Measurements from ENCODE around the gene HES6.

DNA sequence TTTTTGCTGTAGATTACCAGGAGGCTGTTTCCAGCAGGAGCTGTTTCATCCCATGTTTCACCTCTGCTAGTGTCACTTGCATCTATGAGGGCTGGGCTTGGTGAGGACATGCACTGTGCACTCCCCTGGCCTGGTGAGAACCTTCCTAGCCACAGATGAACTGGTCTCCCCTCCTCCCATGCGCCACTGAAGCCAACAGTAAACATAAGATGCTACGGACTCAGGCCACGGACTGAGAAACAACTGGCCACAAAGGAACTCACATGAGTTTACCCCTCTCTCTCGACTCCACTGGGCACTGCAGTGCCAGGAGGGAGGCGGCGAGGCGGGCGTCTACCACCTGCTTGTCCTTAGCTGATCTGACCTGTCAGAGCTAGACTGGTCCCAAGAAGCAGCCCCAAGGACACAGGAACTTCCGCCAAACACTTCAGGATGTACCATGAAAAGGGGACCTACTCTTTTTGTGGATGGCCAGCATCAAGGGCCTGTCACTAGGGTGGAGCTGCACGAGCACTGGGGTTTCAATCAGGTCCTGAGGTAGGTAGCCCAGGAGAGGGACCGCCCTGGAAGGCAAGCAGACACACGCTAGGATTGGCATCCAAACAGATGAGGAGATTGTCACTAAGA lies 22.8 kb upstream of the HES6 start:
- TF ChIP-seq, protein P1, sequence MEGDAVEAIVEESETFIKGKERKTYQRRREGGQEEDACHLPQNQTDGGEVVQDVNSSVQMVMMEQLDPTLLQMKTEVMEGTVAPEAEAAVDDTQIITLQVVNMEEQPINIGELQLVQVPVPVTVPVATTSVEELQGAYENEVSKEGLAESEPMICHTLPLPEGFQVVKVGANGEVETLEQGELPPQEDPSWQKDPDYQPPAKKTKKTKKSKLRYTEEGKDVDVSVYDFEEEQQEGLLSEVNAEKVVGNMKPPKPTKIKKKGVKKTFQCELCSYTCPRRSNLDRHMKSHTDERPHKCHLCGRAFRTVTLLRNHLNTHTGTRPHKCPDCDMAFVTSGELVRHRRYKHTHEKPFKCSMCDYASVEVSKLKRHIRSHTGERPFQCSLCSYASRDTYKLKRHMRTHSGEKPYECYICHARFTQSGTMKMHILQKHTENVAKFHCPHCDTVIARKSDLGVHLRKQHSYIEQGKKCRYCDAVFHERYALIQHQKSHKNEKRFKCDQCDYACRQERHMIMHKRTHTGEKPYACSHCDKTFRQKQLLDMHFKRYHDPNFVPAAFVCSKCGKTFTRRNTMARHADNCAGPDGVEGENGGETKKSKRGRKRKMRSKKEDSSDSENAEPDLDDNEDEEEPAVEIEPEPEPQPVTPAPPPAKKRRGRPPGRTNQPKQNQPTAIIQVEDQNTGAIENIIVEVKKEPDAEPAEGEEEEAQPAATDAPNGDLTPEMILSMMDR (IDR thresholded peaks at IDR 0.05) = no peak
- no peak for TF ChIP-seq POLR2A (IDR thresholded peaks at IDR 0.05)

All from gastroesophageal sphincter (tissue), 3 donors.